GM12801 (cell line): ENCODE data around the gene SCN1B.

Experiments
- CTCF ChIP-seq: IDR thresholded peaks from one replicate; pipeline ENCODE4 v1.5.1; 2011; ENCODE audit warnings: control low read depth; ENCODE audit not compliant: insufficient read length; ENCODE audit errors: extremely low read depth

SCN1B gene

GRCh38 chr19:35013041-35013819 lies 17.0 kb upstream of the SCN1B start:
- TF ChIP-seq CTCF = peak; percentile 3

- TF ChIP-seq CTCF = no peak
These were observed 16.2 kb upstream of the SCN1B start for GRCh38 chr19:35013820-35014754.

- no peak for TF ChIP-seq CTCF
These were observed 14.9 kb upstream of the SCN1B start for GRCh38 chr19:35015270-35015953.

- no peak for TF ChIP-seq CTCF
These were observed 14.3 kb upstream of the SCN1B start for GRCh38 chr19:35015954-35016351.

- TF ChIP-seq CTCF = no peak
These were observed 12.8 kb upstream of the SCN1B start for GRCh38 chr19:35017507-35017906.

GRCh38 chr19:35018379-35018778 lies 11.9 kb upstream of the SCN1B start:
- no peak for TF ChIP-seq CTCF

- no peak for TF ChIP-seq CTCF
These were observed 11.1 kb upstream of the SCN1B start for GRCh38 chr19:35019144-35019543.
